Mesendoderm (in vitro differentiated cells): ENCODE data around the gene EIF1AX.
"Not testable (repeated sequence)": the region's sequence is repeated elsewhere in the genome, so short reads cannot be mapped to it uniquely, and the experiment has no call there.

Source experiments
- DNase-seq: peaks from one replicate; pipeline ENCODE4 v3.0.0; 2013
- H2AK5ac ChIP-seq: 2 replicates; pipeline ENCODE4 v1.6.1; 2013; ENCODE audit warnings: low read length, inconsistent platforms
- H2BK120ac ChIP-seq: 2 replicates; pipeline ENCODE4 v1.6.1; 2013; ENCODE audit warnings: low read depth, mild to moderate bottlenecking, low read length, moderate library complexity, mixed read lengths
- H2BK15ac ChIP-seq: replicated peaks from 2 replicates; pipeline ENCODE4 v1.6.1; 2013; ENCODE audit warnings: low read depth, mild to moderate bottlenecking, moderate library complexity
- H2BK5ac ChIP-seq: 2 replicates; pipeline ENCODE4 v1.6.1; 2013; ENCODE audit warnings: low read length, inconsistent platforms
- H3K18ac ChIP-seq: 2 replicates; pipeline ENCODE4 v1.6.1; 2013; ENCODE audit warnings: mild to moderate bottlenecking, low read length, mixed read lengths
- H3K23ac ChIP-seq: one replicate; pipeline ENCODE4 v1.6.1; 2013; ENCODE audit warnings: low read length
- H3K27ac ChIP-seq: 2 replicates; pipeline ENCODE4 v1.5.1; 2013; ENCODE audit warnings: low read depth, mild to moderate bottlenecking, inconsistent platforms, low read length, moderate library complexity
- H3K27me3 ChIP-seq: 2 replicates; pipeline ENCODE4 v1.6.1; 2013; ENCODE audit warnings: low read length, control low read depth, mild to moderate bottlenecking, inconsistent platforms; ENCODE audit not compliant: insufficient read depth, poor library complexity
- H3K36me3 ChIP-seq: 2 replicates; pipeline ENCODE4 v1.6.1; 2013; ENCODE audit warnings: low read length, inconsistent platforms; ENCODE audit not compliant: control insufficient read depth, insufficient read depth
- H3K4ac ChIP-seq: one replicate; pipeline ENCODE4 v1.6.1; 2013; ENCODE audit warnings: low read depth, mild to moderate bottlenecking, low read length, moderate library complexity
- H3K4me1 ChIP-seq: 2 replicates; pipeline ENCODE4 v1.6.1; 2013; ENCODE audit warnings: low read depth, low read length, inconsistent platforms; ENCODE audit not compliant: control insufficient read depth
- H3K4me2 ChIP-seq: 2 replicates; pipeline ENCODE4 v1.6.1; 2013; ENCODE audit warnings: low read length
- H3K4me3 ChIP-seq: 2 replicates; pipeline ENCODE4 v1.5.1; 2013; ENCODE audit warnings: mild to moderate bottlenecking, low read length
- H3K56ac ChIP-seq: one replicate; pipeline ENCODE4 v1.6.1; 2013; ENCODE audit warnings: low read length
- H3K79me1 ChIP-seq: 2 replicates; pipeline ENCODE4 v1.6.1; 2013; ENCODE audit warnings: low read length, inconsistent platforms
- H3K79me2 ChIP-seq: 2 replicates; pipeline ENCODE4 v1.6.1; 2013; ENCODE audit warnings: mild to moderate bottlenecking, low read length; ENCODE audit not compliant: control insufficient read depth, insufficient read depth
- H3K9ac ChIP-seq: 2 replicates; pipeline ENCODE4 v1.6.1; 2013; ENCODE audit warnings: low read length, inconsistent platforms
- H4K5ac ChIP-seq: one replicate; pipeline ENCODE4 v1.6.1; 2013; ENCODE audit warnings: low read length
- H4K8ac ChIP-seq: one replicate; pipeline ENCODE4 v1.6.1; 2013; ENCODE audit warnings: low read depth, mild to moderate bottlenecking, control low read depth, low read length, moderate library complexity
- WGBS: extraction: QIAGEN DNeasy Blood & Tissue Kit; methylation state at CpG from one replicate; pipeline ENCODE4 v1.1.7; 2013; ENCODE audit warnings: low lambda C conversion rate, missing lambda C conversion rate; ENCODE audit not compliant: insufficient coverage; ENCODE audit errors: extremely low coverage; 5-methylcytosine and 5-hydroxymethylcytosine counted together

EIF1AX gene

GRCh38 chrX:20135944-20136343 lies 5.7 kb downstream of the EIF1AX start:
- peaks cover 2% of the 10 kb centered on the region for H3K36me3 ChIP-seq
- peaks cover 26% of the 10 kb centered on the region for H3K79me2 ChIP-seq
- no peak overlapping the region for H3K4ac ChIP-seq
- no peak overlapping the region for H2BK15ac ChIP-seq
- H2BK120ac ChIP-seq: no peak overlapping the region
- no peak overlapping the region for H3K56ac ChIP-seq
- H3K79me1 ChIP-seq: no peaks in the 10 kb centered on the region
- H3K23ac ChIP-seq: no peak overlapping the region
- no peak overlapping the region for H2BK5ac ChIP-seq
- no peaks in the 10 kb centered on the region for H3K27me3 ChIP-seq
- no peak overlapping the region for H3K27ac ChIP-seq
- no peak overlapping the region for H3K18ac ChIP-seq
- no peak overlapping the region for H3K4me2 ChIP-seq
- no peak overlapping the region for H2AK5ac ChIP-seq
- H3K4me1 ChIP-seq: no peaks in the 10 kb centered on the region
- no peak overlapping the region for H4K5ac ChIP-seq
- WGBS: no CpG with 5 or more reads among the region's 5 CpGs
- no peak overlapping the region for H4K8ac ChIP-seq
- no peak for DNase-seq
- H3K4me3 ChIP-seq: no peak overlapping the region
- H3K9ac ChIP-seq: no peak overlapping the region

- H3K27ac ChIP-seq: no peak overlapping the region
- no peak overlapping the region for H3K4ac ChIP-seq
- H2BK15ac ChIP-seq: no peak overlapping the region
- no peaks in the 10 kb centered on the region for H3K27me3 ChIP-seq
- H3K18ac ChIP-seq: no peak overlapping the region
- no peak overlapping the region for H4K8ac ChIP-seq
- no peak overlapping the region for H2BK5ac ChIP-seq
- no peak overlapping the region for H2BK120ac ChIP-seq
- no CpG with 5 or more reads among the region's 1 CpG for WGBS
- no peak overlapping the region for H4K5ac ChIP-seq
- no peak overlapping the region for H3K9ac ChIP-seq
- no peak overlapping the region for H3K4me2 ChIP-seq
- H3K4me3 ChIP-seq: no peak overlapping the region
- no peak for DNase-seq
- H3K23ac ChIP-seq: no peak overlapping the region
- H3K79me1 ChIP-seq: no peaks in the 10 kb centered on the region
- H3K56ac ChIP-seq: no peak overlapping the region
- no peaks in the 10 kb centered on the region for H3K4me1 ChIP-seq
- peaks cover 3% of the 10 kb centered on the region for H3K79me2 ChIP-seq
- no peak overlapping the region for H2AK5ac ChIP-seq
- peaks cover 2% of the 10 kb centered on the region for H3K36me3 ChIP-seq
Measured at GRCh38 chrX:20132666-20133065, 9.0 kb downstream of the EIF1AX start.

- H3K4ac ChIP-seq: no peak overlapping the region
- WGBS: no CpG with 5 or more reads among the region's 1 CpG
- no peak for DNase-seq
Measured at GRCh38 chrX:20130357-20130756, 11.3 kb downstream of the EIF1AX start.

GRCh38 chrX:20129547-20129946 lies 12.1 kb downstream of the EIF1AX start:
- Histone ChIP-seq H4K5ac (no peak overlapping the region), H3K9ac (no peak overlapping the region), H3K27ac (no peak overlapping the region), H3K18ac (no peak overlapping the region), H2BK120ac (no peak overlapping the region), H3K23ac (no peak overlapping the region), H2BK15ac (no peak overlapping the region), H2BK5ac (no peak overlapping the region), H3K4me1 (no peaks in the 10 kb centered on the region), H3K79me2 (no peaks in the 10 kb centered on the region), H3K4me2 (no peak overlapping the region), H3K27me3 (no peaks in the 10 kb centered on the region), H3K4me3 (no peak overlapping the region), H2AK5ac (no peak overlapping the region), H3K4ac (no peak overlapping the region), H4K8ac (no peak overlapping the region), H3K79me1 (no peaks in the 10 kb centered on the region), H3K56ac (no peak overlapping the region), H3K36me3 (no peaks in the 10 kb centered on the region)
- no peak for DNase-seq
- no CpG with 5 or more reads among the region's 1 CpG for WGBS

More at GRCh38 chrX:20130357-20130756, 11.3 kb downstream of the EIF1AX start:
- H3K36me3 ChIP-seq: no peaks in the 10 kb centered on the region
- no peak overlapping the region for H3K4me3 ChIP-seq
- no peak overlapping the region for H4K5ac ChIP-seq
- H2BK5ac ChIP-seq: no peak overlapping the region
- H3K4me1 ChIP-seq: no peaks in the 10 kb centered on the region
- no peak overlapping the region for H3K9ac ChIP-seq
- H3K23ac ChIP-seq: no peak overlapping the region
- no peak overlapping the region for H2BK15ac ChIP-seq
- no peaks in the 10 kb centered on the region for H3K27me3 ChIP-seq
- H2AK5ac ChIP-seq: no peak overlapping the region
- no peak overlapping the region for H4K8ac ChIP-seq
- H3K27ac ChIP-seq: no peak overlapping the region
- no peak overlapping the region for H3K4me2 ChIP-seq
- H3K79me2 ChIP-seq: no peaks in the 10 kb centered on the region
- H3K18ac ChIP-seq: no peak overlapping the region
- no peak overlapping the region for H2BK120ac ChIP-seq
- no peak overlapping the region for H3K56ac ChIP-seq
- H3K79me1 ChIP-seq: no peaks in the 10 kb centered on the region

- no peak overlapping the region for H2BK15ac ChIP-seq
- no peak for DNase-seq
- WGBS: no CpG with 5 or more reads among the region's 4 CpGs
Measured at GRCh38 chrX:20128670-20129069, 13.0 kb downstream of the EIF1AX start.

GRCh38 chrX:20127440-20127839 lies 14.2 kb downstream of the EIF1AX start:
- not testable (repeated sequence) for H3K23ac ChIP-seq, H4K8ac ChIP-seq, H3K4me2 ChIP-seq, H3K79me1 ChIP-seq, H2BK15ac ChIP-seq, H3K27ac ChIP-seq, H2BK120ac ChIP-seq, H3K79me2 ChIP-seq, H3K56ac ChIP-seq, H3K27me3 ChIP-seq, H3K9ac ChIP-seq, H3K4me1 ChIP-seq, H2AK5ac ChIP-seq, H3K4me3 ChIP-seq, H3K36me3 ChIP-seq, H3K18ac ChIP-seq, DNase-seq, H4K5ac ChIP-seq, H3K4ac ChIP-seq, H2BK5ac ChIP-seq
- no CpG with 5 or more reads among the region's 3 CpGs for WGBS

More at GRCh38 chrX:20128670-20129069, 13.0 kb downstream of the EIF1AX start:
- Histone ChIP-seq H3K79me2 (no peaks in the 10 kb centered on the region), H2BK120ac (no peak overlapping the region), H3K4ac (no peak overlapping the region), H3K36me3 (no peaks in the 10 kb centered on the region), H3K27ac (no peak overlapping the region), H3K18ac (no peak overlapping the region), H2BK5ac (no peak overlapping the region), H2AK5ac (no peak overlapping the region), H3K56ac (no peak overlapping the region), H3K79me1 (no peaks in the 10 kb centered on the region), H3K4me1 (no peaks in the 10 kb centered on the region), H3K4me3 (no peak overlapping the region), H3K9ac (no peak overlapping the region), H3K23ac (no peak overlapping the region), H3K4me2 (no peak overlapping the region), H4K8ac (no peak overlapping the region), H4K5ac (no peak overlapping the region), H3K27me3 (no peaks in the 10 kb centered on the region)
